Sigmoid colon (tissue), 4 donors: ENCODE results near the gene HELB.
A peak's percentile ranks its signal among the peaks of the same experiment; 100 is the strongest.

ENCODE experiments used
- POLR2A ChIP-seq, 2 donors: fragments of 450-650 bp; IDR thresholded peaks; one replicate each; pipeline ENCODE4 v1.6.1; 2016; ENCODE audit warnings: antibody characterized with exemption in 2 of 2, mild to moderate bottlenecking in 2 of 2, moderate library complexity in 2 of 2
- POLR2AphosphoS5 ChIP-seq, 4 donors: sonication (generic); formaldehyde crosslinking; IDR thresholded peaks; one replicate each; pipeline ENCODE4 v1.6.1; 2017; ENCODE audit warnings: antibody characterized with exemption in 4 of 4
- TF ChIP-seq, protein P1 (sequence below), 4 experiments: fragments of 450-650 bp in 3 of 4; fragments of 200-600 bp in 1 of 4; IDR thresholded peaks; one replicate each; pipeline ENCODE4 v1.5.1; 2016 to 2019; ENCODE audit warnings: antibody characterized with exemption in 4 of 4, mild to moderate bottlenecking in 3 of 4, moderate library complexity in 2 of 4

GRCh38 chr12:66269757-66270383 is 32.4 kb upstream of the HELB start:
- TF ChIP-seq, protein P1, sequence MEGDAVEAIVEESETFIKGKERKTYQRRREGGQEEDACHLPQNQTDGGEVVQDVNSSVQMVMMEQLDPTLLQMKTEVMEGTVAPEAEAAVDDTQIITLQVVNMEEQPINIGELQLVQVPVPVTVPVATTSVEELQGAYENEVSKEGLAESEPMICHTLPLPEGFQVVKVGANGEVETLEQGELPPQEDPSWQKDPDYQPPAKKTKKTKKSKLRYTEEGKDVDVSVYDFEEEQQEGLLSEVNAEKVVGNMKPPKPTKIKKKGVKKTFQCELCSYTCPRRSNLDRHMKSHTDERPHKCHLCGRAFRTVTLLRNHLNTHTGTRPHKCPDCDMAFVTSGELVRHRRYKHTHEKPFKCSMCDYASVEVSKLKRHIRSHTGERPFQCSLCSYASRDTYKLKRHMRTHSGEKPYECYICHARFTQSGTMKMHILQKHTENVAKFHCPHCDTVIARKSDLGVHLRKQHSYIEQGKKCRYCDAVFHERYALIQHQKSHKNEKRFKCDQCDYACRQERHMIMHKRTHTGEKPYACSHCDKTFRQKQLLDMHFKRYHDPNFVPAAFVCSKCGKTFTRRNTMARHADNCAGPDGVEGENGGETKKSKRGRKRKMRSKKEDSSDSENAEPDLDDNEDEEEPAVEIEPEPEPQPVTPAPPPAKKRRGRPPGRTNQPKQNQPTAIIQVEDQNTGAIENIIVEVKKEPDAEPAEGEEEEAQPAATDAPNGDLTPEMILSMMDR (IDR thresholded peaks at IDR 0.05) = peak in 3 of 4 experiments; percentile 41 to 55 (median 48)
- no peak for TF ChIP-seq POLR2A (IDR thresholded peaks at IDR 0.05)
- no peak for TF ChIP-seq POLR2AphosphoS5 (IDR thresholded peaks at IDR 0.05)
